ENCODE measurements around the gene DAB1. TPM values are rescaled to one million over a fixed set of nuclear protein-coding genes. Genes with fewer than 3 reads are reported as not detected.

DAB1 gene
- total and polyA plus RNA-seq, 10 of the 15 experiments (the other 5 are each of a cell fraction or from before 2014, with no cell fraction given): 0.02 to 0.10 (median 0.03) TPM; not detected in 5

DNA sequence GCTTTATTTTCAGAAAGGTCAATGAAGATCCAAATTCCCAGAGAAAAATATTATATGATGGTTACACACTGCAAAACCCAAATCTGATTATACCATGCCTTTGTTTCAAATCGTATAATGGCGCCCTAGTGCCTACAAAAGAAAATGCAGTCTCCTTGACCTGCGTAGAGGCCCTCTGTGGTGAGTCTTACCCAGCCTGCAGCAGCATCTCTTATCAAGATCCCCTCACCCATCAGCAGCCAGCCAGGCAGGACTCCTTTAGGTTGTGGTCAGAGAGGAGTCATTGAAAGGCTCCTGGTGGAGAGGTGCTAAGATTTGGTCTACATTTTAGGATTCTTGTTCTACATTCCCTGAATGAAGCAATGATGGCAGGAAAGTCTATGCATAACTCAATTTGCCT lies 23.7 kb upstream of the DAB1 start:
- RAD21 ChIA-PET (ENCODE audit: unreplicated experiment): no interaction called here
- no peak for ATAC-seq
- no peak overlapping the region for H3K9ac ChIP-seq (ENCODE audit: control insufficient read depth, insufficient read depth, low read length)
- WGBS (ENCODE audit: insufficient coverage, insufficient replicate concordance, low lambda C conversion rate, missing lambda C conversion rate): 0% methylated on average over 3 of the region's 3 CpGs
- in situ Hi-C loops (cut with MboI): no loop called here
- H3K9me3 ChIP-seq (replicated peaks; ENCODE audit: control insufficient read depth, insufficient read depth, low read length): no peaks in the 10 kb centered on the region
- no peaks in the 10 kb centered on the region for H3K27me3 ChIP-seq (replicated peaks in 1 of 2; ENCODE audit: control insufficient read depth in 2 of 2, insufficient read depth in 2 of 2, low read length in 1 of 2)
- H3K79me2 ChIP-seq (ENCODE audit: control insufficient read depth, insufficient read depth, low read length): no peaks in the 10 kb centered on the region
- no peaks in the 10 kb centered on the region for H3K4me1 ChIP-seq (ENCODE audit: control insufficient read depth, insufficient read depth, low read length)
- CTCF ChIA-PET: no interaction called here
- POLR2A ChIA-PET: no interaction called here
- DNase-seq (ENCODE audit: low read depth, low spot score): no peak
- no peak overlapping the region for H3K4me3 ChIP-seq
- no peak overlapping the region for H3K4me2 ChIP-seq (ENCODE audit: control insufficient read depth, insufficient read depth)
- intact Hi-C loops (cut with micrococcal nuclease; ENCODE audit: unreplicated experiment): no loop called here
- SMC1A ChIA-PET (ENCODE audit: uncharacterized antibody, unreplicated experiment): no interaction called here
- no peak for FAIRE-seq
- no peak overlapping the region for H2AFZ ChIP-seq (ENCODE audit: control insufficient read depth, low read depth, low read length)
- H3K36me3 ChIP-seq (ENCODE audit: control insufficient read depth in 2 of 2, insufficient read depth in 2 of 2, low read length in 1 of 2): no peaks in the 10 kb centered on the region
- no TSS peak for BruUV-seq (replicated peaks)
- H3K27ac ChIP-seq (ENCODE audit: control insufficient read depth, insufficient read depth): no peak overlapping the region
- H4K20me1 ChIP-seq (ENCODE audit: control insufficient read depth, insufficient read depth): no peaks in the 10 kb centered on the region
- TF ChIP-seq, protein P1, sequence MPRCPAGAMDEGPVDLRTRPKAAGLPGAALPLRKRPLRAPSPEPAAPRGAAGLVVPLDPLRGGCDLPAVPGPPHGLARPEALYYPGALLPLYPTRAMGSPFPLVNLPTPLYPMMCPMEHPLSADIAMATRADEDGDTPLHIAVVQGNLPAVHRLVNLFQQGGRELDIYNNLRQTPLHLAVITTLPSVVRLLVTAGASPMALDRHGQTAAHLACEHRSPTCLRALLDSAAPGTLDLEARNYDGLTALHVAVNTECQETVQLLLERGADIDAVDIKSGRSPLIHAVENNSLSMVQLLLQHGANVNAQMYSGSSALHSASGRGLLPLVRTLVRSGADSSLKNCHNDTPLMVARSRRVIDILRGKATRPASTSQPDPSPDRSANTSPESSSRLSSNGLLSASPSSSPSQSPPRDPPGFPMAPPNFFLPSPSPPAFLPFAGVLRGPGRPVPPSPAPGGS (IDR thresholded peaks at IDR 0.05; ENCODE audit: borderline replicate concordance, insufficient read depth, low read depth, low read length, poor library complexity, severe bottlenecking): no peak
- TF ChIP-seq SUZ12 (IDR thresholded peaks at IDR 0.05; ENCODE audit: unreplicated experiment): no peak
- TF ChIP-seq, protein P2, sequence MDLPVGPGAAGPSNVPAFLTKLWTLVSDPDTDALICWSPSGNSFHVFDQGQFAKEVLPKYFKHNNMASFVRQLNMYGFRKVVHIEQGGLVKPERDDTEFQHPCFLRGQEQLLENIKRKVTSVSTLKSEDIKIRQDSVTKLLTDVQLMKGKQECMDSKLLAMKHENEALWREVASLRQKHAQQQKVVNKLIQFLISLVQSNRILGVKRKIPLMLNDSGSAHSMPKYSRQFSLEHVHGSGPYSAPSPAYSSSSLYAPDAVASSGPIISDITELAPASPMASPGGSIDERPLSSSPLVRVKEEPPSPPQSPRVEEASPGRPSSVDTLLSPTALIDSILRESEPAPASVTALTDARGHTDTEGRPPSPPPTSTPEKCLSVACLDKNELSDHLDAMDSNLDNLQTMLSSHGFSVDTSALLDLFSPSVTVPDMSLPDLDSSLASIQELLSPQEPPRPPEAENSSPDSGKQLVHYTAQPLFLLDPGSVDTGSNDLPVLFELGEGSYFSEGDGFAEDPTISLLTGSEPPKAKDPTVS (IDR thresholded peaks at IDR 0.05; ENCODE audit: low read depth, low read length): no peak
- TF ChIP-seq, protein P3, sequence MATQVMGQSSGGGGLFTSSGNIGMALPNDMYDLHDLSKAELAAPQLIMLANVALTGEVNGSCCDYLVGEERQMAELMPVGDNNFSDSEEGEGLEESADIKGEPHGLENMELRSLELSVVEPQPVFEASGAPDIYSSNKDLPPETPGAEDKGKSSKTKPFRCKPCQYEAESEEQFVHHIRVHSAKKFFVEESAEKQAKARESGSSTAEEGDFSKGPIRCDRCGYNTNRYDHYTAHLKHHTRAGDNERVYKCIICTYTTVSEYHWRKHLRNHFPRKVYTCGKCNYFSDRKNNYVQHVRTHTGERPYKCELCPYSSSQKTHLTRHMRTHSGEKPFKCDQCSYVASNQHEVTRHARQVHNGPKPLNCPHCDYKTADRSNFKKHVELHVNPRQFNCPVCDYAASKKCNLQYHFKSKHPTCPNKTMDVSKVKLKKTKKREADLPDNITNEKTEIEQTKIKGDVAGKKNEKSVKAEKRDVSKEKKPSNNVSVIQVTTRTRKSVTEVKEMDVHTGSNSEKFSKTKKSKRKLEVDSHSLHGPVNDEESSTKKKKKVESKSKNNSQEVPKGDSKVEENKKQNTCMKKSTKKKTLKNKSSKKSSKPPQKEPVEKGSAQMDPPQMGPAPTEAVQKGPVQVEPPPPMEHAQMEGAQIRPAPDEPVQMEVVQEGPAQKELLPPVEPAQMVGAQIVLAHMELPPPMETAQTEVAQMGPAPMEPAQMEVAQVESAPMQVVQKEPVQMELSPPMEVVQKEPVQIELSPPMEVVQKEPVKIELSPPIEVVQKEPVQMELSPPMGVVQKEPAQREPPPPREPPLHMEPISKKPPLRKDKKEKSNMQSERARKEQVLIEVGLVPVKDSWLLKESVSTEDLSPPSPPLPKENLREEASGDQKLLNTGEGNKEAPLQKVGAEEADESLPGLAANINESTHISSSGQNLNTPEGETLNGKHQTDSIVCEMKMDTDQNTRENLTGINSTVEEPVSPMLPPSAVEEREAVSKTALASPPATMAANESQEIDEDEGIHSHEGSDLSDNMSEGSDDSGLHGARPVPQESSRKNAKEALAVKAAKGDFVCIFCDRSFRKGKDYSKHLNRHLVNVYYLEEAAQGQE (IDR thresholded peaks at IDR 0.05; ENCODE audit: low read depth, low read length): no peak
- TF ChIP-seq MEF2B (IDR thresholded peaks at IDR 0.05; ENCODE audit: partially characterized antibody, poor library complexity, severe bottlenecking): no peak
- TF ChIP-seq NBN (IDR thresholded peaks at IDR 0.05): no peak
- TF ChIP-seq GABPA (IDR thresholded peaks at IDR 0.05; ENCODE audit: low read depth): no peak
- TF ChIP-seq, protein P4, sequence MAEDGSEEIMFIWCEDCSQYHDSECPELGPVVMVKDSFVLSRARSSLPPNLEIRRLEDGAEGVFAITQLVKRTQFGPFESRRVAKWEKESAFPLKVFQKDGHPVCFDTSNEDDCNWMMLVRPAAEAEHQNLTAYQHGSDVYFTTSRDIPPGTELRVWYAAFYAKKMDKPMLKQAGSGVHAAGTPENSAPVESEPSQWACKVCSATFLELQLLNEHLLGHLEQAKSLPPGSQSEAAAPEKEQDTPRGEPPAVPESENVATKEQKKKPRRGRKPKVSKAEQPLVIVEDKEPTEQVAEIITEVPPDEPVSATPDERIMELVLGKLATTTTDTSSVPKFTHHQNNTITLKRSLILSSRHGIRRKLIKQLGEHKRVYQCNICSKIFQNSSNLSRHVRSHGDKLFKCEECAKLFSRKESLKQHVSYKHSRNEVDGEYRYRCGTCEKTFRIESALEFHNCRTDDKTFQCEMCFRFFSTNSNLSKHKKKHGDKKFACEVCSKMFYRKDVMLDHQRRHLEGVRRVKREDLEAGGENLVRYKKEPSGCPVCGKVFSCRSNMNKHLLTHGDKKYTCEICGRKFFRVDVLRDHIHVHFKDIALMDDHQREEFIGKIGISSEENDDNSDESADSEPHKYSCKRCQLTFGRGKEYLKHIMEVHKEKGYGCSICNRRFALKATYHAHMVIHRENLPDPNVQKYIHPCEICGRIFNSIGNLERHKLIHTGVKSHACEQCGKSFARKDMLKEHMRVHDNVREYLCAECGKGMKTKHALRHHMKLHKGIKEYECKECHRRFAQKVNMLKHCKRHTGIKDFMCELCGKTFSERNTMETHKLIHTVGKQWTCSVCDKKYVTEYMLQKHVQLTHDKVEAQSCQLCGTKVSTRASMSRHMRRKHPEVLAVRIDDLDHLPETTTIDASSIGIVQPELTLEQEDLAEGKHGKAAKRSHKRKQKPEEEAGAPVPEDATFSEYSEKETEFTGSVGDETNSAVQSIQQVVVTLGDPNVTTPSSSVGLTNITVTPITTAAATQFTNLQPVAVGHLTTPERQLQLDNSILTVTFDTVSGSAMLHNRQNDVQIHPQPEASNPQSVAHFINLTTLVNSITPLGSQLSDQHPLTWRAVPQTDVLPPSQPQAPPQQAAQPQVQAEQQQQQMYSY (CRISPR knock-in tag; IDR thresholded peaks at IDR 0.05): no peak
- TF ChIP-seq, protein P5, sequence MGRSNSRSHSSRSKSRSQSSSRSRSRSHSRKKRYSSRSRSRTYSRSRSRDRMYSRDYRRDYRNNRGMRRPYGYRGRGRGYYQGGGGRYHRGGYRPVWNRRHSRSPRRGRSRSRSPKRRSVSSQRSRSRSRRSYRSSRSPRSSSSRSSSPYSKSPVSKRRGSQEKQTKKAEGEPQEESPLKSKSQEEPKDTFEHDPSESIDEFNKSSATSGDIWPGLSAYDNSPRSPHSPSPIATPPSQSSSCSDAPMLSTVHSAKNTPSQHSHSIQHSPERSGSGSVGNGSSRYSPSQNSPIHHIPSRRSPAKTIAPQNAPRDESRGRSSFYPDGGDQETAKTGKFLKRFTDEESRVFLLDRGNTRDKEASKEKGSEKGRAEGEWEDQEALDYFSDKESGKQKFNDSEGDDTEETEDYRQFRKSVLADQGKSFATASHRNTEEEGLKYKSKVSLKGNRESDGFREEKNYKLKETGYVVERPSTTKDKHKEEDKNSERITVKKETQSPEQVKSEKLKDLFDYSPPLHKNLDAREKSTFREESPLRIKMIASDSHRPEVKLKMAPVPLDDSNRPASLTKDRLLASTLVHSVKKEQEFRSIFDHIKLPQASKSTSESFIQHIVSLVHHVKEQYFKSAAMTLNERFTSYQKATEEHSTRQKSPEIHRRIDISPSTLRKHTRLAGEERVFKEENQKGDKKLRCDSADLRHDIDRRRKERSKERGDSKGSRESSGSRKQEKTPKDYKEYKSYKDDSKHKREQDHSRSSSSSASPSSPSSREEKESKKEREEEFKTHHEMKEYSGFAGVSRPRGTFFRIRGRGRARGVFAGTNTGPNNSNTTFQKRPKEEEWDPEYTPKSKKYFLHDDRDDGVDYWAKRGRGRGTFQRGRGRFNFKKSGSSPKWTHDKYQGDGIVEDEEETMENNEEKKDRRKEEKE (IDR thresholded peaks at IDR 0.05): no peak
- TF ChIP-seq CHD1 (IDR thresholded peaks at IDR 0.05; ENCODE audit: low read depth, low read length): no peak
